GM21526 (cell line): ENCODE data around the gene FSHR.
A peak's percentile ranks its signal among the peaks of the same experiment; 100 is the strongest.

ENCODE experiments used
- ATAC-seq: cut with Tn5 transposase; IDR thresholded peaks from one replicate; pipeline ENCODE4 v1.9.1; 2021; ENCODE audit warnings: moderate library complexity; ENCODE audit not compliant: unreplicated experiment, low FRiP score

FSHR gene

DNA sequence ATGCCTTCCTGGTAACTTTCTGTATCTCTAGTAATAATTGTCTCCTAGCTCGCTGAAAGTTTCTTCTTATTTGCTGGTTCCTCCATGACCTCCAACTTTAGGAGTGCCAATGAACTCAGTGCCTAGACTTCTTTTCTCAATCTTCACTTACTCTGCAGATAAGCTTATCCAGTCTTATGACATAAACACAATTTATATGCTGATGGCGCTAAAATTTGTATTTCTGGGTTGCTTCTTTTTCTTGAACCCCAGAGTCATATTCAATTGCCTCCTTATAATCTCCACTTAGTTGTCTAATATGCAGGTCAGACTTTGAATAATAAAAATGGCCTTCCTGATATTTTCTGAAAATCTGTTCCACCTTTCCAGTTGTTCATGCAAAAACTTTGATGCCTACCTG, 182.5 kb downstream of the FSHR start:
- ATAC-seq: no peak

DNA sequence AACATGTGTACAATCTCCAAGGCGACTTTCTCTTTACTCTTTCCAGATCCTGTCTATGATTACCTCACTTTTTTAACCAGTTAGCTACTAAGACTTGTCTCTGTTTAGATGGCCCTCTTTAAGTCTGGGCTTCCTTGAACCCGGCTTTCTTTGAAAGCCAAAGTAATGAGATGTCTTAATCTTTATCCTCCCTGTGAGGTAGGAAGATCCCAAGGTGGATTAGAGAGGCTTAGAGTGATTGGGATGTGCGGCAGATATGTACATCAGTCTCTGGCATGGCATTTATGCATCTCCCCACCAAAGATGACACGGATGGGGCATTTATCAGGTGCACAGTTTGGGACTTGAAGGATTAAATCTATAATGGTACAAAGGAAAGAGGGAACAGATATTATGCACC, 186.3 kb downstream of the FSHR start:
- ATAC-seq: no peak

- no peak for ATAC-seq
Observed at GRCh38 chr2:48965204-48965603, 189.1 kb downstream of the FSHR start.

DNA sequence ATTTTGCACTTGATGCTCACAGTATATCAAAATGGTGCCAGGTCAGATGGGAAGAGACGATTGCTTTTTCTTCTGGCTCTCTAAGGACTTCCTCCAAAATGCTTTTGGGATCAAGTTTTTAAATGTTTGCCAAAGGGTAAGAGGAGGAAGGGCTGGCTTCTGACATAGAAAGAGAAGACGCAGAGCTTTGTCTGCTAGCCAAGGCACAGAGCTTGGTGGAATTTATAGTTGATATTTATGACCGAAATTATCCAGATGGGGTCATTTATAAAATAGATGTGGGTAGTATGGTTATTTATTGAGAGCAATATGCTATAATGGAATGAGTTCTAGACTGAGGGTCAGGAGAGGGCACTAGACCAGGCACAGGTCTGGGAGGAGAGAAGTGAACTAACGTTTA, 193.3 kb downstream of the FSHR start:
- ATAC-seq: no peak

DNA sequence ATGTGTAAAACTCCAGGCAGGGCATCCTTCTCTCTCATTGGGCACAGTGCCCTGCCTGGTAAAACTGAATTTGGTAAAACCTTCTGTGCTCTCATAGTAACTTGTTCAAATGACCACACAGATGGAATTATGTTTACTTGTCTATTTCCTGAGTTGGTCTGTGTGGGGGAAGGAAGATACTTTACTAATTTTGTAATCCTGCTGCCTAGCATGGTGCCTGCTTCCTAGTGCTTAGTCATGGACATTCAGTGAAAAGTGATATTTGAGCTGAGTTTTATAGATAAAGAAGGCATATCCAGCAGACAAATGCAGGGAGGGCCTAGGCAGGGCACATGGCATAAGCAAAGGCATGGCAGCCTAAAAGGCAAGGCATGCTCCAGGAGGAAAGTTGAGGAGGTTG, 199.4 kb downstream of the FSHR start:
- ATAC-seq: no peak

DNA sequence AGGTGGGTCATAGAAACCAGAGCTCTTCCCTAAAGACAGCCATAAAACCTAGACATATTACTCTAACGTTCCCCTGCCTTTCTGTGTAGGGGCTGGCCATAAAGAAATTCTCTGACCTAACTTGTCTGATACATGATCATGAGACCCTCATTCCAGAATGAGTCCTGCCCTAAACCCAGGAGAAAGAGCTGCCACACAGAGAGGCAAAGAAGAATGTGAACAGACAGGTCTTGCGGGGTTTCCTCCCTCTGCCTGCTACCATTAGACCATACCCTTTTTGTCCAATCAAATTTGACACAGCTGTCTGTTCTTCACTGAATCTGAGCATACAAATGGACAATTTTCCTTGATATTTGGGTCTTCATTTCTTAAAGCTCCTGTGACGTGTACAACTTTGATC, 200.0 kb downstream of the FSHR start:
- ATAC-seq: no peak

- no peak for ATAC-seq
Observed at GRCh38 chr2:48952614-48953013, 201.7 kb downstream of the FSHR start.

GRCh38 chr2:48952143-48952542, 202.2 kb downstream of the FSHR start:
- ATAC-seq: no peak

- ATAC-seq: no peak
Observed at GRCh38 chr2:48948400-48949125, 205.8 kb downstream of the FSHR start.

DNA sequence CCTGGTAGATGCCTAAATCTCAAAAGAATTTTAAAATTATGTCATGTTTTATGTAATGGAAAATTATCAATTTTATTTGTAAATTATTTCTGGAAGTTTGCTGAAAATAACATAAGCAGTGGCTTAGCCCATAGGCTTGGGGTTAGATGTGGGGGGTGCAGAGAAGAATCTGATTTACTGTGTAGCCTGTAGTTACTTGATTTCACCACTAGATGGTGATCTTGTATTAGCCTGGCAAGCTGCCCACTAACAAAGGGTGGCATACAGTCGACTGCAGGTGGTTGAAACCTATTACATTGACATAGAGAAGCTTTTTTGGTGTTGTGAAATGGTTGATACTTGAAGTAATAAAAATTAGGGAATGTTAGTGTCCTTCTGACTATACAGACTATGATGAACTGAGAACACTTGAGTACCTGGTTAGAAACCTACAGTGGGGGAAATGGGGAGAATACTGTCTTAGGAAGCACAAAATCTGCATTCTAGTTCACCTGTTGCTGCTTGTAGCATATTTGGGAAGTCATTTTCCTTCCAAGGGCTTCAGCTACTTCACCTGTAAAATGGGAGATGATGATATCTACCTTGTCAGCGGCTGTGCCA, 207.8 kb downstream of the FSHR start:
- ATAC-seq: peak; percentile 91

DNA sequence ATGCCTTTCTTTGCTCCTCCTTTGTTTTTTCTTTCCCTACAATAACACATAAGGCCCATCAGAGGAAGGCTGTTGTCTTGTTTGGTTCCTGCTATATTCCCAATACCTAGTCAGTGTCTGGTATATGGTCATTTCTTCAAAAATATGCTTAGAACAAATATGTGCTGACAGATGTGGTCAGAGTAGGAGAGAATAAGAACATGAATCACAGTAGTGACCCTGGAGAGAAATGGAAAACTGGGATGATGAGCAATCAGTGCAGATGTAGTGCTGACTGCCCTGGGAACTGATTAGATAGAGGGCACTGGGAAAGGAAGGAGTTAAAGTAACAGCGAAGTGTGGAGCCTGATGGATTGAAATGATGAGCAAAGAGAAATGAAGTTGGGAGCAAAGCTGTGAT, 209.4 kb downstream of the FSHR start:
- no peak for ATAC-seq

DNA sequence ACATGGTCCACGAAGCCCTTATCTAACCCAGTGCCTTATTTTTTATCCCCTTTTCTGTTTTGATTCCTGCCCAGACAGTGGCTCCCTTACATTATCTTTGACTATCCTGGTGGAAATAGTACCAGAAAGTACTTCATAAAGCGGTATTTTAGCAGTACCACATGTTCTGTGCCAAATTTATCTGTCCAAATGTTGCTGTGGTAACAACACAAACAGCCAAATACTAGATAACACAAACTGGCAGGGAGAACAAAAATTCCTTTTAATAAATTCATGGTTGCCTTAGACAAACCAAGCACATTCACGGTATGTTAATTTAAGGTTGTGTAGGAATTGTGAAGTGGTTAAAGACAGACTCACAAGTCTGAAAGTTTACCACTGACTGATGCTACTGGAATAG, 210.9 kb downstream of the FSHR start:
- no peak for ATAC-seq

GRCh38 chr2:48941908-48942307, 212.4 kb downstream of the FSHR start:
- ATAC-seq: no peak

- no peak for ATAC-seq
Observed at GRCh38 chr2:48941456-48941855, 212.9 kb downstream of the FSHR start.

- no peak for ATAC-seq
Observed at GRCh38 chr2:48940606-48941005, 213.7 kb downstream of the FSHR start.

DNA sequence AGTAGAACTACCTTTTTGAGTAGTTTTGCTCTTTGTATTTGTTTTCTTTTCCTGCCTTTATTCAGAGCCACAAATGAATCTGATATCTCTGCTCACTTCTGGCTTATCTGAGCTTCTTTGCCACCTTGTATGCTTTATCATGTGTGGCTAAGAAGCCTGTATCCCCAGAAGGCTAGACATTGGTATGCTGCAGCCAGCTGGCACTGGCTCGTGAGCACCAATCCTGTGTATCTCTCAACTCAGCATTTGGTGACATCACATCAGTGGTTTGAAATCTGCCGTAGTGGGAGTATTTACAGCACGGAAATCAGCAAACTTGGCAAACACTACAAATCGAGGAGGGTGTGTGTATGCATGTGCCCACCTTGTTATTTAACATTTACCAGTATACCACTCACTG, 215.1 kb downstream of the FSHR start:
- ATAC-seq: no peak

DNA sequence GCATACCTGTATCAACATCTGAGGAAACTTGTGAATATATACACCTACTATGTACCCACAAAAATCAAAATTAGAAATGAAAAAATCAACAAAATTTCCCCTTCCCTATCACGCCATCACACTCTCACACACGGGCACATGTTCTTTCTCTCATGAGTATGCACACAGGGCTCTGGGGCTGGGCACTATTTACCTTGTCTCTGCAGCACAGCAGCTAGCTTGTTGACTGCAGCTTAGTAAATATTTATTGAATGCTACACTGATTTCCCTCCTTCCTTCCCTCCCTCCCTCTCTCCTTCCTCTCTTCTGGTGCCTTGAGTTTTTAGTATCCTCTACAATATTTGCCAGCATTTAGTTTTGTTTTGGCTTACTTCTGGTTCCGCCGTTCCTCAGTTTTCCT, 216.1 kb downstream of the FSHR start:
- no peak for ATAC-seq

GRCh38 chr2:48934807-48935206, 219.5 kb downstream of the FSHR start:
- ATAC-seq: no peak

DNA sequence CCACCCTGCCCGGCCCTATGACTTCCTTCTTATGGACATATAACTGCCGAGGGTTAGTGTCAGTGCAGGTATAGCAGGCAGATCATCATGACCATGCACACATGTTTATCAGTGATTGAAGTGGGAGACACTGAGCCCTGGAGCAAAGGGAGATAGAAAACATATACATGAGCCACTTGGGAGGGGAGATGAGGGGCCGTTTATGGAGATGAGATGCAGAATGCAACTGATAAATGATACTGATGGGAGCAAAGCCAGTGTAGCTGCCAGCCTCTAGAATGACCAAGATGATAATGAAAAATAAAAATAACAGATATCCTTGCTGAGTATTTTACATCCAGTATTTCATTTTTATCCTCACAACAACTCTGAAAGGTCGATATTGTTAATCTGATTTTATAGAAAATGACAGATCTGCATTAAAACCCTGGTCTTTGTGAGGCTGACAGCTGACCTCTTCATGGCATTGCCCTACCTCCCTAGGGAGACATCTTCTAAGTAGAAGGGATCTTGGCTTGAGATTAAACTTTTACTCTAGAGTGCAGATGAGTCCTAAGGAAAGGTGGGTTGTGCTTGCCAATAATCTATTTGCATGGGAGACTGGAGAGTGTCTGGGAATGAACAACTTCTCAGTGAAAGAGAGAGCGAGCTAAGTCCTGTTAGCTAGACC, 220.4 kb downstream of the FSHR start:
- no peak for ATAC-seq

- no peak for ATAC-seq
Observed at GRCh38 chr2:48932667-48933066, 221.6 kb downstream of the FSHR start.

- no peak for ATAC-seq
Observed at GRCh38 chr2:48929571-48930301, 224.6 kb downstream of the FSHR start.
